Cardiac fibroblast (primary cell): ENCODE data around the gene MVD.

Experiments used
- DNase-seq, 2 donors: peaks; one replicate each; pipeline versions ENCODE4 v3.0.0 to v3.0.0-alpha.2; 2010; ENCODE audit warnings: low read depth in 2 of 2
- H3K4me3 ChIP-seq, 2 donors: replicated peaks in 1 of 2; 1 replicate in 1 of 2; 2 replicates in 1 of 2; pipeline ENCODE4 v1.5.1; 2011; ENCODE audit warnings: low read depth in 2 of 2, low read length in 2 of 2, mild to moderate bottlenecking in 2 of 2, moderate library complexity in 1 of 2
- CTCF ChIP-seq: IDR thresholded peaks from one replicate; pipeline ENCODE4 v1.5.1; 2011; ENCODE audit warnings: low read depth, mild to moderate bottlenecking, low read length, inconsistent platforms

MVD gene

GRCh38 chr16:88624977-88625576, 37.8 kb downstream of the MVD start:
- no peak for DNase-seq
- TF ChIP-seq CTCF: no peak
- no peak overlapping the region for H3K4me3 ChIP-seq

GRCh38 chr16:88624481-88624880, 38.4 kb downstream of the MVD start:
- H3K4me3 ChIP-seq: no peak overlapping the region
- no peak for DNase-seq
- no peak for TF ChIP-seq CTCF

GRCh38 chr16:88623858-88624257, 39.0 kb downstream of the MVD start:
- no peak for DNase-seq
- TF ChIP-seq CTCF: no peak
- H3K4me3 ChIP-seq: no peak overlapping the region

GRCh38 chr16:88622866-88623265, 40.0 kb downstream of the MVD start:
- no peak overlapping the region for H3K4me3 ChIP-seq
- DNase-seq: no peak
- no peak for TF ChIP-seq CTCF

GRCh38 chr16:88622125-88622524, 40.8 kb downstream of the MVD start:
- TF ChIP-seq CTCF: no peak
- H3K4me3 ChIP-seq: no peak overlapping the region
- no peak for DNase-seq

GRCh38 chr16:88619859-88620815, 42.8 kb downstream of the MVD start:
- peak in 1 of 2 donors; percentile 29 for DNase-seq
- H3K4me3 ChIP-seq: no peak overlapping the region
- no peak for TF ChIP-seq CTCF
